Activated CD4-positive, CD25-positive, alpha-beta regulatory T cell treated with anti-CD3 and anti-CD28 coated beads, Interleukin-2, amount 50 U/mL, for 24 hours (primary cell): ENCODE results near the gene KCNJ5.
A peak's percentile ranks its signal among the peaks of the same experiment; 100 is the strongest.

Experiments used
- ATAC-seq, 2 donors: fragments of 150-1000 bp; cut with Tn5 transposase; one replicate each; pipeline ENCODE4 v1.10.0; 2021; ENCODE audit warnings: mild to moderate bottlenecking in 1 of 2, moderate library complexity in 1 of 2

Gene KCNJ5

DNA sequence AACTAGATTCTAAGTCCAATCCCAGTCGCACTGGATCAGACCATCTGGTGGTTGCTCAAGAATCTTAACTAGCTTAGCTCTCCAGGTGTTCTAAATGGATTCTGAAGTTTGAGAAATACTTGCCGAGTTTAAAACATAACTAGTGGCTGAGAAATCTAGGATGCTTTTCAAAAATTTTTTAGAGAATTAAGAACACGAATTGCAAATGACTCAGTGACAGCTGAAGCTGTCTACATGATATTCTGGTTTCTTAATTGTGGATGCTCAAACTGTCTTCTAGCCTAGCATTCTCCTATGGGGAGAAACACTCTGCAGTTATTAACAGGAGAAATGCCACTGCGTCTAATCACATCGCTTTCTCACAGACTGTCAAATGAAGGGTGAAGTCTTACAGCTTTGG lies 71.7 kb downstream of the KCNJ5 start:
- no peak for ATAC-seq

DNA sequence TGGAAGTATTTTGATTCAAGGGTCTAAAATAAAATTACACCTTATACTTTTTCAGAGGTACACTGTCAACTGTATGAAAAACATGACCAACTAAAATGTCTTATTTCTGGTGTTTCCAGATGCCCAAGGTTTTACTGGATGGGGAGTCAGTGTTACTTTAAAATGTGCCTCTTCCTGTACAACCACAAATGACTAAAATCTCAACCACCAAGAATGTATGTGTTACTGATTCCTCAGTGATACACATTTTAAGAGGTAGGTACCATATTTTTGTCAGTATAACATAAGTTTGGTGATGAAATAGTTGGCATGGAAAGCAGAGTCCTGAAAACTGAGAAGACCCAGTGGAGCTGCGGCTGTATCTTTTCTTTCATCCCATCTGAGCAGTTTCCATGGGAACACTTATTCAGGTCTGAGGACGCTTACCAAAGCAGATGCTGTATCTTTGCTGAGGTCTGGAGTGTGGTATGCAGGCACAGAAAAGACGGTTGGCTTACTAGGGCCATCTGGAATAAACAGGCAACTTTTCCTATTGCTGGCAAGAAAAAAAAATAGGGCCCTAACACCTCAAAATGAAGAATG lies 72.7 kb downstream of the KCNJ5 start:
- ATAC-seq: peak in 1 of 2 donors; percentile 43

DNA sequence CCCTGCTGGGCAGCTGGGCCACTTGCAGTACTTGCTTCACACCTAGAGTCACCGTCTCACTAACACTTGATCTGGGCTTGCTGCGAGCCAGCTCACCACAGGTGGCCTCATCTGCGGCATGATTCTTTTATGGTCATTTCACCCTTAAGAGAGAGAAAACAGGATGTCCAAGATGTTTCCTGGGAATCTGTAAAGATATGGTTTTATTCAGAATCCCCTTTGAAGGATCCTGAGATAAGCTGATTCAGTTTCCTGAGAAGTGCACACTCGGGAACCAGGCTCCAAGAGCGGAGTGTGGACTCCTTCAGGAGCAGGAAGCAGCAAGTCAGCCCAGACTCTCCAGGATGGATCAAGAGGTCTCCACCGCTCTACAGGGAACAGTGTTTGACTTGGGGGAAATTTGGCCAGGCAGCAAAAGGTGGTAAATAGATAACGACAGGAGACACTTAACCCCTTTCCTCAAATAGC lies 73.3 kb downstream of the KCNJ5 start:
- no peak for ATAC-seq

DNA sequence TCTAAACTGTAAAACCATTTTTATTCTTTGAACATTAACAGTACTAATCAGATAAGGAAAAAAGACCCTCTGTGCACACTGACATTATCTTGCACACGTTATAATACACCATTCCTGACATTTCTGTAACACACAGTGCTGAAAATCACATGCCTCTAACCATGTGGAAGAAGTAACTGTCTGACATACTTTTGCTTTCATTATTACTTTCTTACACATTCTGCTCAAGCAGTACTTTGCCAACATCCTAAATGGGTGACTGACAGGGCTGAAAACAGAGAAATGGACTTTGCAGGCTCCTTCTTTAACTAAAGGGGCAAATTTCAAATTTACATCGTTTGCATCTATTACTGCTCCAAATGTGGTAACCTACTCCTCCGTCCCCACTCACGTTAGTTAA lies 74.3 kb downstream of the KCNJ5 start:
- ATAC-seq: peak; percentile 56 to 64

DNA sequence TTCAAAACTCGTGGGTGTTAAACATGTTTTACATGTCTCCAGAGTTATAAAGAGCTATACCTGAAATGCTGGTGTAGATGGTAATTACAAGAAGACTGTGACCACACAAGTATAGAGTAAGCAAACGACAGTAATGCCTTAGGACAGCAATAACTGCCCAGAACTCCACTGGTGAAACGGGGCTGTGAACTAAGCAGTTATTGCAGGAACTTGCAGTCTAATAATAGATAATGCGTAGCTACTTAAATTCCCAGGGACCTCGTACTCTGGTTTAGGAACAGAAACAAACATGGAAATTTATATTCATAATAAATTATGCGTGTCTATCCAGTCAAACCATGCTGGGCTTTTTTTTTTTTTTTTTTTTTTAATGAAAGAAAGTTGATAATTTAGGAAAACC lies 76.4 kb downstream of the KCNJ5 start:
- no peak for ATAC-seq

DNA sequence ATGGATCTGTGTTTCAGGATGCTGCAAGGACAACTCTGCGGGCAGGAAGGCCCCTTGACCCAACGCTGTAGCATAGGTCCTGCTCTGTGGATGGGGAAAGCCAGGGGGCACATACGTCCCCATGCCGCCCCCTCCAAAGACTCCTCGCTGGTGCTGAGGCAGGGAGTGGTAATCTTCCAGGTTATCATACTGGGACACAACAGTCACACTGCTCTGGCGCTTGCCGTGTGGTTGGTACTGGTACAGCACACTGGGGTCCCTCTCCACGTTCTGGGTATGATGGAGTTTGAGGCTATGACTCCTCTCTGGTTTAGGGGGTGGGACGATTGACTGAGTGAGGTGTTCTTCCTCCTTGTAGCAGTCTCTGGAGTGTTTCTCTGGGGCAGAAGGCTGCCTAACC lies 77.8 kb downstream of the KCNJ5 start:
- no peak for ATAC-seq
